GM12864 (cell line): Measurements from ENCODE around the gene RIC1.
"Not testable (repeated sequence)": the region's sequence is repeated elsewhere in the genome, so short reads cannot be mapped to it uniquely, and the experiment has no call there.

Experiments used
- DNase-seq: peaks from one replicate; pipeline ENCODE4 v3.0.0-alpha.2; 2011; ENCODE audit warnings: low read depth
- H3K4me3 ChIP-seq: 2 replicates; pipeline ENCODE4 v1.5.1; 2011; ENCODE audit warnings: mild to moderate bottlenecking, low read depth, low read length, control low read depth
- CTCF ChIP-seq: IDR thresholded peaks from 2 replicates; pipeline ENCODE4 v1.5.1; 2011; ENCODE audit warnings: low read depth, mild to moderate bottlenecking, moderate library complexity, low read length, control low read depth, inconsistent platforms; ENCODE audit errors: missing control alignments

The RIC1 gene

GRCh38 chr9:5667391-5667790, 38.5 kb downstream of the RIC1 start:
- H3K4me3 ChIP-seq, result no peak overlapping the region
- TF ChIP-seq CTCF, result no peak
- DNase-seq, result no peak

GRCh38 chr9:5670079-5670478, 41.2 kb downstream of the RIC1 start:
- no peak for TF ChIP-seq CTCF
- no peak for DNase-seq

GRCh38 chr9:5671711-5672353, 42.9 kb downstream of the RIC1 start:
- no peak overlapping the region for H3K4me3 ChIP-seq

More at GRCh38 chr9:5670079-5670478, 41.2 kb downstream of the RIC1 start:
- H3K4me3 ChIP-seq, result no peak overlapping the region

GRCh38 chr9:5675046-5675445, 46.1 kb downstream of the RIC1 start:
- DNase-seq, H3K4me3 ChIP-seq: not testable (repeated sequence)

More at GRCh38 chr9:5671711-5672353, 42.9 kb downstream of the RIC1 start:
- TF ChIP-seq CTCF, result no peak
- no peak for DNase-seq

GRCh38 chr9:5683591-5683990, 54.7 kb downstream of the RIC1 start:
- not testable (repeated sequence) for DNase-seq

GRCh38 chr9:5684101-5684500, 55.2 kb downstream of the RIC1 start:
- H3K4me3 ChIP-seq, result no peak overlapping the region
- TF ChIP-seq CTCF, result no peak
- DNase-seq, result no peak

More at GRCh38 chr9:5683591-5683990, 54.7 kb downstream of the RIC1 start:
- H3K4me3 ChIP-seq, result not testable (repeated sequence)

- H3K4me3 ChIP-seq, result no peak overlapping the region
- TF ChIP-seq CTCF, result no peak
- DNase-seq, result no peak
Measured at GRCh38 chr9:5688109-5688508, 59.2 kb downstream of the RIC1 start.

- DNase-seq, result no peak
- H3K4me3 ChIP-seq, result no peak overlapping the region
- TF ChIP-seq CTCF, result no peak
Measured at GRCh38 chr9:5690278-5690677, 61.4 kb downstream of the RIC1 start.
